Activated CD8-positive, alpha-beta memory T cell treated with anti-CD3 and anti-CD28 coated beads for 48 hours (primary cell): ENCODE measurements around the gene NR0B1.

Experiments used
- DNase-seq, 3 experiments: peaks; one replicate each; pipeline ENCODE4 v3.0.0-alpha.2; 2020; ENCODE audit warnings: low read depth in 2 of 3, low spot score in 2 of 3

Gene NR0B1

DNA sequence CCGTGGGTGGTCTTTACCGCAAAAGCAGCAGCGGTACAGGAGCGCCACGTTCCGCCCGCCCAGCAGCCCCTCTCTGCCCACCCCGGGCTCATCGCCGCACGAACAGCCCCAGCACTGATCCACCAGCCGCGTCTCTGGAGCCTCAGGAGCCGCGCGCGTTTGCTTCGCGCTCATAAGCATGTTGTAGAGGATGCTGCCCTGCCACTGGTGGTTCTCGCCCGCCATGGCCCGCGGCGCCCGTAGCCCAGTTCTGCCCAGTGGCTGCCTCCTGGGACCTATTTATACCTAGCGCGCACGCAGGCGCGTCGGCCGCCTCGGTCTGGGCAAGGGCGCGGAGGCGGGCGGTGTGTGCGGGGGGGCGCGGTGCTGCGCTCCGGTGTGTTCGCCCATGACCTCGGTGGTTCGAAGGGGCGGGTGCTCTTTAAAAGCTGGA is at the start of gene NR0B1:
Gene NR0B1 (minus strand): TSS at position 252 of the 433 bp plus-strand sequence. CDS start 27 bp downstream, at position 225.
- DNase-seq: no peak

DNA sequence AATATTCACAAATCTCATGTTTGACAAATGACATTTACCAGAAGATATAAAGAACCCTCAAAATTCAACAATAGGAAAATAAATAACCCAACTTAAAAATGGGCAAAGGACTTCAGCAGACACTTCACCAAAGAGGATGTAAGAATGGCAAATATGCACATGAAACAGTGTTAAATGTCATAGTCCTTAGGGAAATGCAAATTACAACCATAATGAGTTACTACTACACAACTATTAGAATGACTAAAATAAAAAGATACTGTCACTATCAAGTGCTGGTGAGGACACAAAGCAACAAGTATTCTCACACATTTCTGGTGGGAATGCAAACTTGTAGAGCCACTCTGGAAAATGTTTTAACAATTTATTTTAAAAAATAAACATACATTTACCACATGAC is 40.8 kb upstream of the NR0B1 start:
- DNase-seq: no peak

- no peak for DNase-seq
Observed at GRCh38 chrX:30343206-30343605, 34.0 kb upstream of the NR0B1 start.

DNA sequence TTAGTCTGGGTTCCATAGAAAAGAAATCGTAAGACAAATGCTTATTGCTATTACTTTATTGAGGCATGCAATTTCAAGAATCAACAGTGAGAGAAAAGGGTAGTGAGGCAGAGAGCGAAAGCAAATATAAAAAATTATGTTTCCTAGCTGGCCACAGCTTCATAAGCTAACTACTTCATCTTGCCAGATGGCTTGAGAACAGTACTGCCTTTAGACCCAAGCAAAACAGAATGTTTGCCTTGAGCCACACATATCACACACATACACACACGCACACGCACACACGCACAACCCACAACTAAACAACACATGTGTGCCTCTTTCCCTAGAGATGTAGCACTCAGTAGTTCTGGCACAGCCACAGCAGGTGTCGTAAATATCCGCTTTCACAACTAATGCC is 31.6 kb upstream of the NR0B1 start:
- no peak for DNase-seq

- DNase-seq: no peak
Observed at GRCh38 chrX:30327762-30328161, 18.6 kb upstream of the NR0B1 start.

- no peak for DNase-seq
Observed at GRCh38 chrX:30317308-30317707, 8.1 kb upstream of the NR0B1 start.

DNA sequence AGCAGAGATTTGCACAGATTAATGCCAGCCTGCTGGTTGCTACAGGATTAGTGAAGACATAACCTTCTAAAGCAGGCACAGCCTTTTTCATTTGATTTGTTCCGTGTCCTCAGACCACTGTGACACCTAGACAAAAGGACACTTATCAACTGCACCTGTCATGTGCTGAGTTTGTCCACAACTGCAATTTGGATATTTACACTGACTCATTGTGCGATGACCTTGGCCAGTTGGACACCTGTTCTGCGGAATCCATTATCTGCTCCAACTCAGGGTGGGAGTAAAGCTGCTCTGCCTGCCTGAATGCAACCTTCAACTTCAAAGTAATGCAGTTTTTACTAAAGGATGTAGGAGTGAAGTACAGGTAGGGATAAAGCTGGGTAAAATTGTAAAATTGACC is 4.1 kb upstream of the NR0B1 start:
- no peak for DNase-seq

GRCh38 chrX:30312858-30313257 is 3.7 kb upstream of the NR0B1 start:
- no peak for DNase-seq

- DNase-seq: no peak
Observed at GRCh38 chrX:30310429-30311206, 1.4 kb upstream of the NR0B1 start.

GRCh38 chrX:30308263-30309138 is 689 bp downstream of the NR0B1 start:
- no peak for DNase-seq

DNA sequence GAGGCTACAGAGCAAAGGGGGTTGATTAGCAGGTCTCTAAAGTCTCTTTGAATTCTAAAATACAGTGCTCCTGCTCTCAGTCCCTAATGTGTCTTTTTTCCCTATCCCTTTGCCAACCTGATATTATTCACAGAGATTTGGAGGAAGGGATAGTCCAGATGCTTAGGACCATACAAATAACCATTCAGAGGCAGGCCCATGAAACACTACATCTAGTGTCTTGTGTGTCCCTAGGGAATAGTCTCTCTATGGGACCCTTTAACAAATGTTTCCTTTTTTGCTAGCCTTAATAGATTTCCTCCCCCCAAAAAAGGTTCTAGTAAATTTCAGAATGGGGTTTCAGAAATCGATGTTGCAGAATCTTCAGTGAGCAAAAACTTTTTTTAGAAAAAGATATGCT is 1.7 kb downstream of the NR0B1 start:
- DNase-seq: no peak

- no peak for DNase-seq
Observed at GRCh38 chrX:30304866-30305265, 4.3 kb downstream of the NR0B1 start.

- no peak for DNase-seq
Observed at GRCh38 chrX:30302956-30303355, 6.2 kb downstream of the NR0B1 start.

DNA sequence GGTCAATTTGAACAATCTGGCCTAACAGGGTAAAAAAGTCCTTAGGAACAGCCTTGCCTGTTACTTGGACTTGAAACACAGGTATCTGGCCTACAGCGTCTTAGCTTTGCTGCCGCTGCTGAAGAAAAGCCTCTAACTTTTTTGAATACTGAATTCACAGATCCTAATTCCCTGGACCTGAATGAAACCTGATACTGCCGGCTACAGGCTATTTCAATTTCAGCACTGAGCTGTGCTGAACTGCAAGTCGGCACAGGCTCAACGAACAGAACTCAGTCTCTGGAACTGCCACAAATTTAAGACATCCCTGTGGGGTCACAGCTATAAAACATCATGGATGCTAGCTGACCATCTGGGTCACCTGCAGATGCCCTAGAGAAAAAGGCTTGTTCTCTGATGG is 7.2 kb downstream of the NR0B1 start:
- no peak for DNase-seq

DNA sequence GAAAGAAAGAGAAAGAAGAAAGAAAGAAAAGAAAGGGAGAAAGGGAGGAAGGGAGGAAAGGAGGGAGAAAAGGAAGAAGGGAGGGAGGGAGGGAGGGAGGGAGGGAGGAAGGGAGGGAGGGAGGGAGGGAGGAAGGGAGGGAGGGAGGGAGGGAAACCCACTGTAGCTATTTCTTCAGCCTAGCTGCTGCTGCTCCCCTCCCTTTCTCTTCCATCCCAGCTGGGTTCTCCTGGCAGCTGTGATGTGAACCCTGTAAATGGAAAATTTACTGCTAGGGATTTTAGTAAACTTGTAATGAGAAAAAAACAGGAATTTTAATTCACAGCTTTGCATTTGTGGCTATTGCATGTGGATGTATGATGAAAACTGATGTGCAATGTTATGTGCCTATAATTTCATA is 8.0 kb downstream of the NR0B1 start:
- no peak for DNase-seq

DNA sequence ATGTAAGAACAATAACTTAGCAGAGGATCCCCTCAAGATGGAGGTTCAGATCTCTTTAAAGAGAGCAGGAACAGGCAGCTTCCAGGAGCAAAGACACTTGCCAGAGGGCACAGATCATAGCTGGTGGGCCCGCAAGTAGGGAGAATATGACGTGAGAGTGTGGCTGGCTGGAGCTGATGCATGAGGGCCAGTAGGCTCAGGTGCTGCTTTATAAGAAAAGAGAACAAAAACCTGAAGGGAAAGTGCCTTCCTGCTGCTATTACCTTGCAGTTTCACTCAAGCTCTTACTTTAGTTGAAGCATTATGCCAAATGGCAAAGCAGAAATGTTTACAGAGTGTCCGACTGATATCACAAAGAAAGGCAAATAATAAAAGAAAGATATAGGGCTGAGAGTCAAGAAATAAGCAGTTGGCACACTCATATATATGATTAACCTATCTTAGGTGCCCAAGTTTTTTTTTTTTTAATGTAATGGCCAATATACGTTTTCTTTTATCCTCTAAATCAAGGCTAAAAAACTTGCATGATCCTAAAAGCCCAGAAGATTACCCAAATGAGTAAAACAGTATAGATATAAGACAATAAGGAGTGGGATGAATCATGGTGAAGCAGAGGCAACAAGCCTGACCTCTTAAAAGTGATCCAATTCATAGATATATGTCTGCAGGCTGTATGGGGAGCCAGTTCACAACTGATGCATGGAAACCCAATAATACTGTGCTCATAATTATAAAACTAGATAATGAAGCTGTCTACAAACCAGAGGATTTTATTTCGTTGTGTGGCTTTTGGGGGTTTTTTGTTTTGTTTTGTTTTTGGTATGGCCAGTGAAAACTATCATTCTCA is 12.6 kb downstream of the NR0B1 start:
- no peak for DNase-seq

DNA sequence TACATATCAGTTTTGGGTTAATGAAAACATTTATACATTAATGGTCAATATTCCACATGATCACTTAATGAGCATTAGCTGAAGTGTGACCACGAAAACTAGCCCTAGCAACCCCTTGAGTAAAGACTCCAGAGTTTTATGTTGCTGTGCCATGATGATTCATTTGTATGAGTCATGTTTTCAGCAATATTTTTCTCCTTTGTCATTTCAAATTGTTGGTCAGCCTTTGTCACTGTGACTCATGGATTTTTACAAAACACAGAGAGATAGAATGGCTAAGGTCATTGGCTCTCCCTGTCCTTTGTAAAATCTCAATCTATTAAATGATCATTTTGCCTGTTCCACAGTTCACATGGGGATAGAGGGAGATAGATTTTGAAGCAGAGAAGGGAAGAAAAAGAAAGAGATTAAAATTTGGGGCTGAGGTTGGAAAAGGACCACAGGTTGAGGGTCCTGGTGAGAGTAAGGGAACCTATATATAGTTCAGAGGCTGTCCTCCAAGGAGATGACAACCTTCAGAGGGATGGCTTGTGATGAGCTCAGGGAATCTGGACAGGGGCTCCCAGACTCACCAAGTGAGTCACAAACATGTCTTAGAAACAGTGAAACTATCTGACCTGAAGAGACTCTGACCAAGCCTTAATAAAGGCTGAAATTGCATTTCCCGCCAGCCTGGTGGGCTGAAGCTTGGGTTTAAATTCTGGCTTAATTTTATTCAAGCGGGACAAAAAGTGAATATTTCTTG is 25.6 kb downstream of the NR0B1 start:
- DNase-seq: no peak

DNA sequence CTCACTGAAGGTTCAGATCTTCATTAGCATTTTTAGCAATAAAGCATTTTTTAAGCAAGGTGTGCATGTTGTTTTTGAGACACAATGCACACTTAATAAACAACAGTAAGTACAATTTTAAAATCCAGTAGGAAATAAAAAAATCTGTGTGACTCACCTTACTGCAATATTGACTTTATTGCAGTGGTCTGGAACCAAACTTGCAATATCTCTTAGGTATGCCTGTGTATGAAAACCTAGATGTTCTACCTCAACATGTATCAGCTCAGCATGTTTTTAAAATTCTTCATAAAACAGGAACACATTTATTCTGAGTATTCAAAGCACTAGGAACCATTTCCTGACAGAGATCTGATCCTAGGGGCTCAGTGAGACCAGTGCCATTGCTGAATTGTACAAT is 26.7 kb downstream of the NR0B1 start:
- no peak for DNase-seq

DNA sequence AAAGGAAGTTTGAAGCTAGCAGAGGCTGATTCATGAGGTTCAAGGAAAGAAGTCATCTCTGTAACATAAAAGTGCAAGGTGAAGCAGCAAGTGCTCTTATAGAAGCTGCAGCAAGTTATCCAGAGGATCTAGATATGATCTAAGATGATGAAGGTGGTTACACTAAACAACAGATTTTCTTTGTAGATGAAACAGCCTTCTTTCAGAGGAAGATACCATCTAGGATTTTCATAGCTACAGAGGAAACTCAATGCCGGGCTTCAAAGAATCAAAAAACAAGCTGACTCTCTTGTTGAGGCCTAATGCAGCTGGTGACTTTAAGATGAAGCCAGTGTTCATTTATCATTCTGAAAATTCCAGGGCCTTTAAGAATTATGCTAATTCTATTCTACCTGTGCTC is 28.8 kb downstream of the NR0B1 start:
- DNase-seq: no peak

DNA sequence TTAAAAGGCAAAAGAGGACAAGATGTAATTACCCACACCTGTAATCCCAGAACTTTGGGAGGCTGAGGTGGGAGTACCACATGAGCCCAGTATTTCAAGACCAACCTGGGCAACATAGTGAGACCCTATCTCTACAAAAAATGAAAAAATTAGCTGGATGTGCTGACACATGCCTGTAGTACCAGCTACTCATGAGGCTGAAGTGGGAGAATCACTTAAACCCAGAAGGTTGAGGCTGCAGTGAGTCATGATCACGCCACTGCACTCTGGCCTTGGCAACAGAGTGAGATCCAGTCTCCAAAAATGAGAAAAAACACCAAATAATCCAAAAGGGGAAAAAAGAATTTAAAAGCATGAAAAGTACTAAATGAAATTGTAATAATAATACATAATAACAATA is 30.8 kb downstream of the NR0B1 start:
- no peak for DNase-seq

DNA sequence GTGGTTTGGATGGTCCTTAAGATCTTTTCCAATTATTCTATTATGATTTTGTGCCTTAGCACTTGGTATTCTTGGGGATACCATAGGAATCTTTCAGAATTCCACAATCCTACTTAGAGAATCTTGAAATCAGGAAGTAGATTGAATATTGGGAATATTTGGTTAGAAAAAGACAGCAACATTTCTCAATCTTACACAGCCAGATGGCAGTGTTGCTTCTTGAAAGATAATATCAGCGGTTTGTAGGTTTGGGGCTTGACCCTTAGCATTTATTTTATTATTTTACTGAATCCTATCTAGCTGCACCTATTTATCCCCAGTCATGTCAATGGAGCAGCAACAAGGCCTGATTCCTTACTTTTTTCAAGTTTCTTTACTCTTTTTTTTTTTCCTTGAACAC is 33.7 kb downstream of the NR0B1 start:
- DNase-seq: no peak
